ENCODE results near the gene RPN2.

- TF ChIP-seq, protein P1, sequence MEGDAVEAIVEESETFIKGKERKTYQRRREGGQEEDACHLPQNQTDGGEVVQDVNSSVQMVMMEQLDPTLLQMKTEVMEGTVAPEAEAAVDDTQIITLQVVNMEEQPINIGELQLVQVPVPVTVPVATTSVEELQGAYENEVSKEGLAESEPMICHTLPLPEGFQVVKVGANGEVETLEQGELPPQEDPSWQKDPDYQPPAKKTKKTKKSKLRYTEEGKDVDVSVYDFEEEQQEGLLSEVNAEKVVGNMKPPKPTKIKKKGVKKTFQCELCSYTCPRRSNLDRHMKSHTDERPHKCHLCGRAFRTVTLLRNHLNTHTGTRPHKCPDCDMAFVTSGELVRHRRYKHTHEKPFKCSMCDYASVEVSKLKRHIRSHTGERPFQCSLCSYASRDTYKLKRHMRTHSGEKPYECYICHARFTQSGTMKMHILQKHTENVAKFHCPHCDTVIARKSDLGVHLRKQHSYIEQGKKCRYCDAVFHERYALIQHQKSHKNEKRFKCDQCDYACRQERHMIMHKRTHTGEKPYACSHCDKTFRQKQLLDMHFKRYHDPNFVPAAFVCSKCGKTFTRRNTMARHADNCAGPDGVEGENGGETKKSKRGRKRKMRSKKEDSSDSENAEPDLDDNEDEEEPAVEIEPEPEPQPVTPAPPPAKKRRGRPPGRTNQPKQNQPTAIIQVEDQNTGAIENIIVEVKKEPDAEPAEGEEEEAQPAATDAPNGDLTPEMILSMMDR (conservative IDR thresholded peaks at IDR 0.05; ENCODE audit: low read depth, low read length): no peak
- no peak for TF ChIP-seq EZH2 (IDR thresholded peaks at IDR 0.05; ENCODE audit: low read length, unreplicated experiment)
Measured at GRCh38 chr20:37223053-37223452, 43.9 kb downstream of the RPN2 start.

Data from PC-3 (cell line).